ENCODE results near the gene ALDH7A1.
A peak's percentile ranks its signal among the peaks of the same experiment; 100 is the strongest.
"Not testable (repeated sequence)": the region's sequence is repeated elsewhere in the genome, so short reads cannot be mapped to it uniquely, and the experiment has no call there.

ALDH7A1 gene

DNA sequence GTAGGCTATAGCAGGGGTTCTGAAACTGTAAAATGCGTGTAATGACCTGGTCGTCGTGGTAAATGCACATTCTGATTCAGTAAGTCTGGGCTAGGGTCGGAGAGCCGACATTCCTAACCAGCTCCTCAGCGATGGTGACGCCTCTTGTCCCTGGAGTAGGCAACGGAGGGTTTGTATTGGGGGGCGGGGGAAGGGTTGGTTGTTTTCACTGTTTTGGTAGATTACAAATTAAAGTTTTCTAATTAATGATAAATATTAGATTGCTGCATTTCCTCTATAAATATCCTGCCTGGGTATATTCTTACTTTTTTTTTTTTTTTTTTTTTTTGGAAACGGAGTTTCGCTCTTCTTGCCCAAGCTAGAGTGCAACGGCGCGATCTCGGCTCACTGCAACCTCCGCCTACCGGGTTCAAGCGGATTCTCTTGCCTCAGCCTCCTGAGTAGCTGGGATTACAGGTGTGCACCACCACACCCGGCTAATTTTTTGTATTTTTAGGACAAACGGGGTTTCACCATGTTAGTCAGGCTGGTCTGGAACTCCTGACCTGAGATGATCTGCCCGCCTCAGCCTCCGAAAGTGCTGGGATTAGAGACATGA lies 566 bp upstream of the ALDH7A1 start:
- no peak for DNase-seq (ENCODE audit: low spot score)

DNA sequence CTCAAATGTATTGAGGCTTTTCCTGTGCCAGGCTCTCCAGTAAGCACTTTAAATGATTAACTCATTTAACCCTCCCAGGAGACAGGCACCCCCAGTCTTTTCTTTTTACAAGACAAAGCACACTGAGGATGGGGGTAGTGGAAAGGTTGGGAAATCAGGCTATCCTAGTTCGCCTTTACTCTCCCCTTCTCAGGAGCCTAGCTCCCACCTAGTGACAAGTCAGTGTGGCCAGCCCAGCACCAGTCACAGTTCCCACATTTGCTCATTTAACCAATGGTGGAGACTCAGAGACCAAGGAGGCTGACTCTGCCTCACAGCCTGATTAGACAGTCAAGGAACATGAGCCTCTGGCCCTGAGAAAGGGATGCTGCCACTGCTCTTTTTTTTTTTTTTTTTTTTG lies 3.5 kb downstream of the ALDH7A1 start:
- no peak for DNase-seq (ENCODE audit: low spot score)

DNA sequence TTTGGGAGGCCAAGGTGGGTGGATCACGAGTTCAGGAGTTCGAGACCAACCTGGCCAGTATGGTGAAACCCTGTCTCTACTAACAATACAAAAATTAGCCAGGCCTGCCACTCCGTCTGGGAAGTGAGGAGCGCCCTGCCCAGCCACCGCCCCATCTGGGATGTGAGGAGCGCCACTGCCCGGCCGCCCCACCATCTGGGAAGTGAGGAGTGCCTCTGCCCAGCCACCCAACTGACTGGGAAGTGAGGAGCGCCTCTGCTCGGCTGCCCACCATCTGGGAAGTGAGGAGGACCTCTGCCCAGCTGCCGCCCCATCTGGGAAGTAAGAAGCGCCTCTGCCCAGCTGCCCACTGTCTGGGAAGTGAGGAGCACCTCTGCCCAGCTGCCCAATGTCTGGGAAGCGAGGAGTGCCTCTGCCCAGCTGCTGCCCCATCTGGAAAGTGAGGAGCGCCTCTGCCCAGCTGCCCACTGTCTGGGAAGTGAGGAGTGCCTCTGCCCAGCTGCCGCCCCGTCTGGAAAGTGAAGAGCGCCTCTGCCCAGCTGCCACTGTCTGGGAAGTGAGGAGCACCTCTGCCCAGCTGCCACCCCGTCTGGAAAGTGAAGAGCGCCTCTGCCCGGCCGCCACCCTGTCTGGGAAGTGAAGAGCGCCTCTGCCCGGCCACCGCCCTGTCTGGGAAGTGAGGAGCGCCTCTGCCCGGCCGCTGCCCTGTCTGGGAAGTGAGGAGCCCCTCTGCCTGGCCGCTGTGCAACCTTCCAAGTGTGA lies 5.3 kb downstream of the ALDH7A1 start:
- no peak for DNase-seq (ENCODE audit: low spot score)

DNA sequence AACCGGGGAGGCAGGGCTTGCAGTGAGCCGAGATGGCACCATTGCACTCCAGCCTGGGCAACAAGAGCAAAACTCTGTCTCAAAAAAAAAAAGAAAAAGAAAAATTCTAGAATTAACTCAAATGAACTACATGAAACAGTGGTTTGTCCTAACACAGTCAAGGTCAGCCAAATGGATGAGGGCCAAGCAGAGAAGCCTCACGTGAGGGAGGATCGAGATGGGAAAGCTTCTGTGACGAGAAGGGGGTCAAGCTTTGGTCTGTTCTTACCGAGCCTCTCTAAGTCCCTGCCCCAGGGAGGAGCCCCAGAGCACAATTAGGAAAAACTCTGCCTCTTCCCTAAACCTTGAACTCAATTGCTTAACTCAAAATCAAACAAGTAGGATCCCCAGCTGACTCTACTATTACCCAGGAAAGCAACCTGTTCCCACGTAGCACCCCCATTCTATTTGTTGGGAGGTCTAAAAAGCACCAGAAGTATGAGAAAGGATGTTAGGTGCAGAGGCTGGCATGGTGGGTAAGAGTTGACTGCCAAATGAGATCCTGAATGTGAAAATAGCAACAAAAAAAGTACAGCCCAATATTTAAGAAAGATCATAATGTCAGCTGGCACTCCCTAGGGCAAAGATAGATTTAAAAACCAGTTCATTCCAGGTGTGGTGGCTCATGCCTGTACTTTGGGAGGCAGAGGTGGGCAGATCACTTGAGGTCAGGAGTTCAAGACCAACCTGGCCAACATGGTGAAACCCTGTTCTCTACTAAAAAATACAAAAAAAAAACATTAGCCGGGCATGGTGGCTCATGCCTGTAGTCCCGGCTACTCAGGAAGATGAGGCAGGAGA lies 7.2 kb downstream of the ALDH7A1 start:
- no peak for DNase-seq (ENCODE audit: low spot score)

DNA sequence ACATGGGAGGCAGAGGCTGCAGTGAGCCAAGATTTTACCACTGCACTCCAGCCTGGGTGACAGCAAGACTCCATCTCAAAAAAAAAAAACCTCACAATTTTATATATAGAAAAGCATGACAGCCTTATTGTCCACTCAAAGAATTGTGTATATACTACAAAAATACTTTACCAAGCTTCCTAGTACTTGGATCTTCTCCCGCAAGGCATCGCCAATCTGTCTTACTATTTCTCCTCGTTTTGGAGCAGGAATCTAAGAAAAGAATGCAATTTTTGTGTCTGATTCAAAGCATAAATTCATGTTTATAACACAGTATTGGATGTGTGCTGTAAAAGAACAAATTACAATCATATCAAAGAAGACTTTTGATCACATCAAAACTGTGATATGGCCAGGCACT lies 11.3 kb downstream of the ALDH7A1 start:
- DNase-seq (ENCODE audit: low spot score), result no peak

DNA sequence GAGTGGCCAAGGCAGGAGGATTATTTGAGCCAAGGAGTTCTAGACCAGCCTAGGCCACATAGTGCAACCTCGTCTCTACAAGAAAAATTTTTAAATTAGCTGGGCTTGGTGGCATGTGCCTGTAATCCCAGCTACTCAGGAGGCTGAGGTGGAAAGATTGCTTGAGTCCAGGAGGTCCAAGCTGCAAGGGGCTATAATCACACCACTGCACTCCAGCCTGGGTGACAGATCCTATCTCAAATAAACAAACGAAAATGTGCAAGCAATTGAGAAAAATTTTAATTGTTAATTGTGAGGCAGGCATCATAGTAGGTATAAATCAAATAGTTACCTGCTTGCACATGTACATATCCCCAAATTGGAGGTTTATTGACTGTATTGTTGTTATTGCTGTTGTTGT lies 15.3 kb downstream of the ALDH7A1 start:
- DNase-seq (ENCODE audit: low spot score), result no peak

DNA sequence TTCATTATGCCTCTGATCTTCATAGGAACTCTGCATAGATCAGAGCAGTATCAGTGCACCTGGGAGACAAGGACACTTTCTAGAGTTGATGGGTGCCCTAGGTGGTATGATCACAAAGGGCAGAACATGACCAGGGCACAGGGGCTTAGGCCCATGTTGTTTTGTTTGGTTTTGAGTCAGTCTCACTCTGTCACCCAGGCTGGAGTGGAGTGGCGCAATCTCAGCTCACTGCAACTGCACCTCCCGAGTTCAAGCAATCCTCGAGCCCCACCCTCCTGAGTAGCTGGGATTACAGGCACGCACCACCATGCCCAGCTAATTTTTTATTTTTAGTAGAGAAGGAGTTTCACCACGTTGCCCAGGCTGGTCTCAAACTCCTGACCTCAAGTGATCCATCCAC lies 17.6 kb downstream of the ALDH7A1 start:
- DNase-seq (ENCODE audit: low spot score), result no peak

DNA sequence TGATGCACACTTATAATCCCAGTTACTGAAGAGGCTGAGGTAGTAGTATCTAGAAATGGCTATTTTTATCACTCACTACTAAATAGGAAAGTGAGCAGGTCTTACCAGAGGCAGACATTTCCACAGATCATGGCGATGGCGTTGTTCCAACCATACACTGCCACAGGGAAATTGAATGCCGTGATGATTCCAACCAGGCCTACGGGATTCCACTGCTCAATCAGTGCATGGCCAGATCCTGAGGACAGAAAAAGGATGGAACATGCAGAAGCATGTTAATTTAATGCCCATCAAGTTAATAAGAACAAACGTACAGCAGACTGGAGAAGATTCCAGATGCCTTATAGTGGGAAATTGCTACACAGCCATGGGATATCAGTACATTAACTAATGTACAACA lies 18.0 kb downstream of the ALDH7A1 start:
- no peak for DNase-seq (ENCODE audit: low spot score)

DNA sequence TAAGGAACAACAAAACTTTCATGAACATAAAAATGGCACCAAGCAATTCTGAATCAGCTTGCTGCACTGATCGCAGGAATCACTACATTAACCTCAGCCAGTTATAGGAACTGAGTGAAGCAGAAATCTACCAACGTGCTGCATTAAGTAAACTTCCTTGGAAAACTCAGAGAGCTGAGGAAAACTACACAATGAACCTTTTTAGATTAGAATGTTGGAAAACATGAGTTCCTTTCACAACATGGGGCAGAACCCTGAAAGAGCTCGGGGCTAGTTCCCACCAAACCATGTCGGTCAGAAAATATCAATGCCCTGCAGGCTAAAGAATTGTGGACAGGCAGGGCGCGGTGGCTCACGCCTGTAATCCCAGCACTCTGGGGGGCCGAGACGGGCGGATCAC lies 19.4 kb downstream of the ALDH7A1 start:
- no peak for DNase-seq (ENCODE audit: low spot score)

DNA sequence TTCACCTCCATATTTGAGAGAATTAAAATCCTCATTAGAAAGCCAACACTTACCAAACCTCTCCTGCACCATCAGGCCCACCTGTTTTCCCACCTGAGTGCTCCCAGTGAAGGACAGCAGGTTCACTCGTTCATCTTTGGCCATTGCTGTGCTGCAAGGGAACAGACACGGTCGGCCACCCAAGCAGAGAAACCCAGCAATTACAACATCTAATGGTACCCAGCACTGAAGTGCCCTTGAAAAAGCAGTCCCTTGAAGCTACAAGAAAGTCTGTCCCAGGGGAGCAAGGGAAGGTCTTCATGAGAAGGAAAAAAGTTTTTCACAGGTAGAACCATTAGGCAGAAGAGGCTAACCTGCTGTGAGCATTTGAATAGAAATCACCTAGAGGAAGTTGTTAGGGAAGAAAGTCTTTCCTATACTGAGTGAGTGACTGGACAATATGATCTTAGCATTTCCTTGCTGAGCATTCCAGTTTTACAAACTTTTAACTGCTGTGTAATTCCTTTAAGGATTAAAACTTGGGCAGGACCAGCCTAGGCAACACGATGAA lies 26.7 kb downstream of the ALDH7A1 start:
- DNase-seq (ENCODE audit: low spot score), result no peak

DNA sequence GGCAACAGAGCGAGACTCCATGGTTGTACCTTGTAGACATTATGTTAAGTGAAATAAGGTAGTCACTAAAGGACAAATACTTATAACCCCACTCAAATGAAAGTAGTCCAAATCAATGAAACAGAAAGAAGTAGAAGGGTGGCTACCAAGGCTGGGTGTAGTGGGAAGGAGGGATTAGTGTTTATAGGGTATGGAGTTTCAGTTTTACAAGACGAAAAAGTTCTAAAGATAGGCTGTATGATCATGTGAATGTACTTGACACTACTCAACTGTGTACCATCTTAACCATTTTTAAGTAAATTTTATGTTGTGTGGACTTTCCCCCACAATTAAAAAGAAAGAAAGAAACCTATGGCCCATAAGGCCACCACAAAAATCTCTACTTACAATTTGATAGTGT lies 32.2 kb downstream of the ALDH7A1 start:
- no peak for DNase-seq (ENCODE audit: low spot score)

DNA sequence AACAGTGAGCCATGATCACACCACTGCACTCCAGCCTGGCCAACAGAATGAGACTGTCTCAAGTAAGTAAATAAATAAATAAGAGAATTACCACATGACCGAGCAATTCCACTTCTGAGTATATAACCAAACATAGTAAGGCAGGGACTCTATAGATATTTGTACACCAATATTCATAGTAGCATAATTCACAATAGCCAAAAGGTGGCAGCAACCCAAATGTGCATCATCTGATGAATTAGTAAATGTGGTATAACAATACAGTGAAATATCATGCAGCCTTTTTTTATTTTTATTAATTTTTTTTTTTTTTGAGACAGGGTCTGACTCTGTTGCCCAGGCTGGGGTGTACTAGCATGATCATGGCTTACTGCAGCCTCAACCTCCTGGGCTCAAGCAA lies 33.1 kb downstream of the ALDH7A1 start:
- DNase-seq (ENCODE audit: low spot score), result no peak

DNA sequence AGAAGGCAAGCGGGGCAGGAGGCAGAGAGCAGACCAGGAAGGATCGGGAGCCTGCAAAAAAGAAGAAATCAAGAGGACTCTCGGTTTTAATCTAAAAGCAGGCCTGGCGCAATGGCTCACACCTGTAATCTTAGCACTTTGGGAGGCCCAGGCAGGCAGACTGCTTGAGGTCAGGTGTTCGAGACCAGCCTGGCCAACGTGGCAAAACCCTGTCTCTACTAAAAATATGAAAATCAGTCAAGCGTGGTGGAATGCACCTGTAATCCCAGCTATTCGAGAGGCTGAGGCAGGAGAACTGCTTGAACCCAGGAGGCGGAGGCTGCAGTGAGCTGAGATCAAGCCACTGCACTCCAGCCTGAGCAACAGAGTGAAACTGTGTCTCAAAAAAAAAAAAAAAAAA lies 39.9 kb downstream of the ALDH7A1 start:
- not testable (repeated sequence) for DNase-seq (ENCODE audit: low spot score)

DNA sequence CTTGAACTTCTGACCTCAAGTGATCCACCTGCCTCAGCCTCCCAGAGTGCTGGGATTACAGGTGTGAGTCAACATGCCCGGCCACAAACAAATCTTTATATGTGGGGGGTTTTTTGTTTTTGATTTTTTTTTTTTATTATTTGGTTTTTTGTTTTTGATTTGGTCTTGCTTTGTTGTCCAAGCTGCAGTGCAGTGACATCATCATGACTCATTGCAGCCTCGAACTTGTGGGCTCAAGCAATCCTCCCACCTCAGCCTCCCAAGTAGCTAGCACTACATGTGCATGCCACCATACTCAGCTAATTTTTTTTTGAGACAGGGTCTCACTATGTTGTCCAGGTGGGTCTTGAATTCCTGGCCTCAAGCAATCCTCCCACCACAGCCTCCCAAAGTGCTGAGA lies 42.4 kb downstream of the ALDH7A1 start:
- DNase-seq (ENCODE audit: low spot score), result no peak

DNA sequence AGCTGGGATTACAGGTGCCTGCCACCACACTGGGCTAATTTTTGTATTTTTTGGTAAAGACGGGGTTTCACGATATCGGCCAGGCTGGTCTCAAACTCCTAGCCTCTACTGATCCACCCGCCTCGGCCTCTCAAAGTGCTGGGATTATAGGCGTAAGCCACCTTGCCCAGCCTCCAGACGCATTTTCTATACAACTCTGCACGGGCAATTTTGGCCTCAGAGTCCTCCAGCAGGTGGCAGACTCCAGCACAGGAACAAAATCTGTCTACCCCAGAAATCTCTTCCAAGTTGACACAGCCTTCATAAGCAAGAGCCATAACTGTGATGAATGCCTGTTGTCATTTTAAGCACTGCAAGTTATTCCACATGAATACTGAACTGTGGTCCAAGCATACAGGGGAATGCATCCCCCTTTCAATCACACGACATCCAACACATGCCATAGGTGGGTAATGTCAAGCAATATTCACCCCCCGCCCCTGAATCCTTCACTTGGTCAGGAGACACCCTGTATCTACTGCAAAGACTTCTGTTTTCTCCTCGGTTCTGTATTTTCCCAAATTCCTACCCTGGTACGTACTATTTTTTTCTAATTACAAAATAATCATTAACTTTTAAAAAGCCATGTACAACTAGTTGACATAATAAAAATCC lies 50.8 kb downstream of the ALDH7A1 start:
- DNase-seq (ENCODE audit: low spot score), result peak; percentile 39

DNA sequence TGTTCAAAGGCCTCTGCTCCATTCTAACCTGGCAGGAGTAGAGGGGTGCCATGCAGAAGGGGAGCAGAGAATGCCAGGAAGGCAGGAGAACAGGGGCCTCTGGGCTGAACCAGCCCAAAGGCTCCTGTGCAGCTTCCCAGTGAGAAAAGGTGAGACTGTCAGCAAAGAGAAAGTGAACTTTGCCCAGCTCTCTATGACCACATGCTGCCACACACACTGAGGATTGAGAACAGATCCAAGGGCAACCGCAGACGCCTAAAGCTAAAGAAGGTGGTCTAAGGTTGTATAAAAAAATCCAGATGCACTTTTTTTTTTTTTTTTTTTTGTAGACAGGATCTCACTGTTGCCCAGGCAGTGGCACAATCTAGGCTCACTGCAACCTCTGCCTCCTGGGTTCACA lies 51.4 kb downstream of the ALDH7A1 start:
- no peak for DNase-seq (ENCODE audit: low spot score)

DNA sequence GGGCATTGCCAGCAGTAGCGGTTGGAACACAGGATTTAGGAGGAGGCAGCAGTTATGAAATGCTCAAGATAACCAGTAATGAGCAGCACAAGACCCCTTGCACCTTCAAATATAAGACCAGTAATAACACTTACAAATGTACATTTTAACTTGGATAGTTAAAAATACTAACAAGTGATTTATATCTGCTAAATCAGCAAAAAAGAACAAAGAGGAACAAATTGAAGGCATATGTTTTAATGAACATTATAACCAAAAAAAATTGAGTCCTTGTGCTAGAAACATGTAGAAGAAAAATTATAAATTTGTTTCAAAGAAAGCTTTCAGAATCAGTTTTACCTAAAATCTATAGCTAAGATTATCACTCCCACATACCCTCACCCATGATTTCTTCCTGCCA lies 52.0 kb downstream of the ALDH7A1 start:
- no peak for DNase-seq (ENCODE audit: low spot score)

DNA sequence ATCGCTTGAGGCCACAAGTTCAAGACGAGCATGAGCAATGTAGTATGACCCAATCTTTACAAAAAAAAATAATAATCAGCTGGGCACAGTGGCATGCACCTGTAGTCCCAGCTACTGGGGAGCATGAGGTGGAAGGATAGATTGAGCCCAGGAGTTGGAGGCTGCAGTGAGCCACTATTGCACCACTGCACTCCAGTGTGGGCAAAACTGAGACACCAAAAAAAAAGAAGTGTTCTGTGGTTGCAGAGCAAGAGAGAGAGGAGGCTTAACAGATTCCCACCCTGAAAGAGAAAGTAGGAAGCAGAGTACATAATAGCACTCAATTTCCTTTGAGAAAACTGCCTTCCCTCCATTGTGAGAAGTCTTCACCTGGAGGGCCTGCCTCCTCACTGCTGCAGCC lies 52.6 kb downstream of the ALDH7A1 start:
- DNase-seq (ENCODE audit: low spot score), result no peak

DNA sequence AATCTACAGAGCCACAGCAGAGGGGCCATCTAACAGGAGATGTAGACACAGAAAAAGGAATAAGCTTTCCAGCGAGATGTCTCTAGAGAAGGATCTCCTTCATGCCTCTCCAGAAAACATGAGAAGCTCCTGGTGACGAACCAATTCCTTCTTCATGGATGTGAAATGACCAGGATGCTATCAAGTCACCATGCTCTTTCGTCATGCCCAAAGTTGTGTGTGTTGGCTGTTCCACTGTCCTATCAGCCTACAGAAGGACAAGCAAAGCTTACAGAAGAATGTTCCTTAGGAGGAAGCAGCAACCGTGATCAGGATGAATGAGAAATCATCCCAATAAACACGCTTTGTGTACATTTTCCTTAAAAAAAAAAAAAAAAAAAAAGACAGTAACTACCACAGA lies 54.4 kb downstream of the ALDH7A1 start:
- DNase-seq (ENCODE audit: low spot score), result no peak

DNA sequence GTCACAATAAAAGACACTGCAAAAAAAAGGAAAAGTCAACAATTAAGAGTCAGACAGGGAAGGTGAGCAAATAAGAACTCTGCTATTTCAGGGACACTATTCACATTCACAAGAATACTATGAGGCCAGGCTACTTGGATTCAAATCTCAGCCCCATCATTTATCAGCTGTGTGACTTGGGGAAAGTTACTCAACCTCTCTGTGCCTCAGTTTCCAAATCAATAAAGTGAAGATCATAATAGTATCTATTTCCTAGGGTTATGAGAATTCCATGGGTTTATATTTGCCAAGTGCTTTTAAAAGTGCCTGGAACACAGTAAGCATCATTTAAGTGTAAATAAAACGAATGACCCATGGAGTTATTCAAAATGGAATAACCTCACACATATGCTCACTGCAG lies 56.4 kb downstream of the ALDH7A1 start:
- no peak for DNase-seq (ENCODE audit: low spot score)

DNA sequence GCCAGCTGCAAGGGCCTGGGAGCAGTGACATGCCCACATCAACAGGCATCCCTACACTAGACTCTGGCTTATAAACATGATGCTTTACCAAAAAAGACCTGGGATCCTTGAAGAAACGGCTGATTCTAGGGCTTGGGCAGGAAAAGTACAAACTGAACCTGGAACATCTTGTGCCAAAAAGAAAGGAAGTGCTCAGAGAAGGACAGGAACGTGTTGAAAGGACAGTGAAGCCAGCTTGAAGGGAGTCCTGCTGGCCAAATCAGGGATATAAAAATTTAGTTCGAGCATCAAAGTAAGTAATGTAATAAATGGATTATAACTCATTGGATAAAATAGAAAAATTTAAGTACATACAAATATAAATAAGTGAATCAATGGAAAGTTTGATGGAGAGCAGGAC lies 58.1 kb downstream of the ALDH7A1 start:
- DNase-seq (ENCODE audit: low spot score), result no peak

DNA sequence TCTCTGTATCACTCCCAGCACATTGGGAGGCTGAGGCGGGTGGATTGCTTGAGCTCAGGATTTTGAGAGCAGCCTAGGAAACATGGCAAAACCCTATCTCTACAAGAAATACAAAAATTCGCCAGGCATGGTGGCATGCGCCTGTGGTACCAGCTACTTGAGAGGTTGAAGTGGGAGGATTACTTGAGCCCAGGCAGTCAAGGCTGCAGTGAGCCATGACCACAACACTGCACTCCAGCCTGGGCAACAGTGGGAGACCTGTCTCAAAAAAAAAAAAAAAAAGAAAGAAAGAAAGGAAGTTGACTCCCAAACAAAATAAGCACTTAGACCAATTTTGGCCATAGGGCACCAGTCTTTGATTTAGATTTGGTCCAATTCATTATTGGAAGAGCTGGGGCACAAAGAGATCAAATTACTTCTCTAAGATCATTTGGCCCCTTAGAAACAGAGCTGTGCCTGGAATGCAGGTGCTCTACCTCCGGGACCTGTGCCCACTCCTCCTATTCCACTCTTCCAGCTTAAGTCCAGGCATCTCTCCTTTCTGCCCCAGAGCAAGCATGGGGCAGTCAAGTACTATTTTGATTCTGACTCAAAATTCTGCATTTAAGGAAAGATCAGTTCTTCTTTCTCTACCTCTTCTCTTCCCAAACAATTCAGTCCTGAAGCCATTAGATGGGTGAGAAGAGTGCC lies 59.0 kb downstream of the ALDH7A1 start:
- DNase-seq (ENCODE audit: low spot score), result no peak

All from SW480 (cell line).